T-helper 17 cell (primary cell): ENCODE data around the gene GADD45A. TPM values are rescaled to one million over a fixed set of nuclear protein-coding genes. Genes with fewer than 3 reads are reported as not detected.

Experiments used
- ATAC-seq: fragments of 150-1000 bp; cut with Tn5 transposase; 2 replicates; pipeline ENCODE4 v1.10.0; 2021; ENCODE audit warnings: mild to moderate bottlenecking, moderate library complexity
- DNase-seq, 3 donors: peaks; one replicate each; pipeline versions ENCODE4 v3.0.0 to v3.0.0-alpha.2; 2020 to 2021
- H3K9me3 ChIP-seq: one replicate; pipeline ENCODE4 v1.7.0; 2013; ENCODE audit warnings: low read length, mild to moderate bottlenecking; ENCODE audit not compliant: control insufficient read depth, poor library complexity, severe bottlenecking
- H3K27ac Mint-ChIP-seq: one replicate; pipeline ENCODE4 v1.8.0; 2022; ENCODE audit warnings: mild to moderate bottlenecking, moderate library complexity, mixed read lengths
- H3K27me3 Mint-ChIP-seq: one replicate; pipeline ENCODE4 v1.8.0; 2022; ENCODE audit warnings: mixed read lengths
- H3K36me3 Mint-ChIP-seq: one replicate; pipeline ENCODE4 v1.8.0; 2022; ENCODE audit warnings: low read depth, mixed read lengths
- H3K4me1 Mint-ChIP-seq: one replicate; pipeline ENCODE4 v1.8.0; 2022; ENCODE audit warnings: mild to moderate bottlenecking, mixed read lengths
- H3K4me3 Mint-ChIP-seq: one replicate; pipeline ENCODE4 v1.8.0; 2022; ENCODE audit warnings: mild to moderate bottlenecking, moderate library complexity, mixed read lengths
- total RNA-seq, 4 donors: library from RNA in 2 of 4; stranded (reverse) in 2 of 4; gene quantifications; one replicate each; pipeline ENCODE4 v1.2.3 and lab custom pipeline; 2022 to 2026

GADD45A gene
- total RNA-seq, 2 donors from 2014 or later = 25.4 to 65.6 TPM

GRCh38 chr1:67704351-67704750 is 19.4 kb downstream of the GADD45A start:
- H3K4me1 Mint-ChIP-seq = no peaks in the 10 kb centered on the region
- H3K9me3 ChIP-seq = no peaks in the 10 kb centered on the region
- peaks cover 18% of the 10 kb centered on the region for H3K27me3 Mint-ChIP-seq
- H3K36me3 Mint-ChIP-seq = peaks cover 3% of the 10 kb centered on the region
- ATAC-seq (no peak), DNase-seq (no peak)
- no peak overlapping the region for H3K27ac Mint-ChIP-seq
- H3K4me3 Mint-ChIP-seq = no peak overlapping the region

- Mint-ChIP-seq H3K27ac (no peak overlapping the region), H3K4me1 (peaks cover under 1% of the 10 kb centered on the region), H3K27me3 (peaks cover 15% of the 10 kb centered on the region), H3K4me3 (no peak overlapping the region), H3K36me3 (peaks cover 3% of the 10 kb centered on the region)
- no peak for DNase-seq
- no peaks in the 10 kb centered on the region for H3K9me3 ChIP-seq
- ATAC-seq = no peak
Observed at GRCh38 chr1:67705735-67706453, 20.9 kb downstream of the GADD45A start.

- no peak for DNase-seq
- H3K4me1 Mint-ChIP-seq = peaks cover 5% of the 10 kb centered on the region
- no peak overlapping the region for H3K4me3 Mint-ChIP-seq
- H3K27me3 Mint-ChIP-seq = peaks cover 21% of the 10 kb centered on the region
- H3K9me3 ChIP-seq = no peaks in the 10 kb centered on the region
- H3K27ac Mint-ChIP-seq = no peak overlapping the region
- H3K36me3 Mint-ChIP-seq = no peaks in the 10 kb centered on the region
- ATAC-seq = no peak
Observed at GRCh38 chr1:67708606-67709005, 23.6 kb downstream of the GADD45A start.

GRCh38 chr1:67710417-67710816 is 25.4 kb downstream of the GADD45A start:
- Mint-ChIP-seq H3K36me3 (peaks cover 2% of the 10 kb centered on the region), H3K27ac (peak overlapping the region; percentile 34), H3K4me3 (no peak overlapping the region), H3K4me1 (peaks cover 5% of the 10 kb centered on the region), H3K27me3 (peaks cover 21% of the 10 kb centered on the region)
- DNase-seq = no peak
- ATAC-seq = no peak
- H3K9me3 ChIP-seq = no peaks in the 10 kb centered on the region

- H3K4me3 Mint-ChIP-seq = no peak overlapping the region
- H3K9me3 ChIP-seq = no peaks in the 10 kb centered on the region
- H3K27me3 Mint-ChIP-seq = peaks cover 14% of the 10 kb centered on the region
- ATAC-seq (no peak), DNase-seq (no peak)
- H3K4me1 Mint-ChIP-seq = peaks cover 5% of the 10 kb centered on the region
- peak overlapping the region; percentile 34 for H3K27ac Mint-ChIP-seq
- H3K36me3 Mint-ChIP-seq = peaks cover 2% of the 10 kb centered on the region
Observed at GRCh38 chr1:67711158-67711854, 26.3 kb downstream of the GADD45A start.

GRCh38 chr1:67711855-67712212 is 26.8 kb downstream of the GADD45A start:
- Mint-ChIP-seq H3K4me3 (no peak overlapping the region), H3K27me3 (peaks cover 14% of the 10 kb centered on the region), H3K27ac (no peak overlapping the region), H3K36me3 (peaks cover 2% of the 10 kb centered on the region), H3K4me1 (peaks cover 5% of the 10 kb centered on the region)
- H3K9me3 ChIP-seq = no peaks in the 10 kb centered on the region
- DNase-seq (no peak), ATAC-seq (no peak)

GRCh38 chr1:67713057-67713846 is 28.3 kb downstream of the GADD45A start:
- peaks cover 2% of the 10 kb centered on the region for H3K36me3 Mint-ChIP-seq
- H3K9me3 ChIP-seq = no peaks in the 10 kb centered on the region
- no peak overlapping the region for H3K27ac Mint-ChIP-seq
- H3K27me3 Mint-ChIP-seq = peaks cover 14% of the 10 kb centered on the region
- peaks cover 5% of the 10 kb centered on the region for H3K4me1 Mint-ChIP-seq
- DNase-seq (no peak), ATAC-seq (no peak)
- H3K4me3 Mint-ChIP-seq = no peak overlapping the region

GRCh38 chr1:67715819-67716218 is 30.8 kb downstream of the GADD45A start:
- ATAC-seq = no peak
- Mint-ChIP-seq H3K36me3 (peaks cover 2% of the 10 kb centered on the region), H3K4me1 (peaks cover 5% of the 10 kb centered on the region), H3K4me3 (no peak overlapping the region), H3K27ac (no peak overlapping the region), H3K27me3 (peaks cover 16% of the 10 kb centered on the region)
- H3K9me3 ChIP-seq = no peaks in the 10 kb centered on the region
- DNase-seq = no peak

GRCh38 chr1:67716800-67717199 is 31.8 kb downstream of the GADD45A start:
- ATAC-seq = no peak
- H3K9me3 ChIP-seq = no peaks in the 10 kb centered on the region
- no peak overlapping the region for H3K27ac Mint-ChIP-seq
- H3K4me3 Mint-ChIP-seq = no peak overlapping the region
- H3K4me1 Mint-ChIP-seq = no peaks in the 10 kb centered on the region
- no peak for DNase-seq
- H3K27me3 Mint-ChIP-seq = peaks cover 11% of the 10 kb centered on the region
- H3K36me3 Mint-ChIP-seq = peaks cover 2% of the 10 kb centered on the region

- H3K9me3 ChIP-seq = no peaks in the 10 kb centered on the region
- no peaks in the 10 kb centered on the region for H3K4me1 Mint-ChIP-seq
- H3K4me3 Mint-ChIP-seq = no peak overlapping the region
- H3K27me3 Mint-ChIP-seq = peaks cover 11% of the 10 kb centered on the region
- ATAC-seq (no peak), DNase-seq (no peak)
- H3K36me3 Mint-ChIP-seq = peaks cover 2% of the 10 kb centered on the region
- no peak overlapping the region for H3K27ac Mint-ChIP-seq
Observed at GRCh38 chr1:67717876-67718275, 32.9 kb downstream of the GADD45A start.

- ATAC-seq (no peak), DNase-seq (no peak)
- Mint-ChIP-seq H3K36me3 (peaks cover 1% of the 10 kb centered on the region), H3K4me1 (no peaks in the 10 kb centered on the region), H3K27ac (no peak overlapping the region), H3K27me3 (peaks cover 4% of the 10 kb centered on the region), H3K4me3 (no peak overlapping the region)
- H3K9me3 ChIP-seq = no peaks in the 10 kb centered on the region
Observed at GRCh38 chr1:67719329-67720196, 34.6 kb downstream of the GADD45A start.

- no peak overlapping the region for H3K27ac Mint-ChIP-seq
- H3K36me3 Mint-ChIP-seq = no peaks in the 10 kb centered on the region
- DNase-seq (no peak), ATAC-seq (no peak)
- H3K4me1 Mint-ChIP-seq = no peaks in the 10 kb centered on the region
- H3K27me3 Mint-ChIP-seq = peaks cover 4% of the 10 kb centered on the region
- H3K4me3 Mint-ChIP-seq = no peak overlapping the region
- no peaks in the 10 kb centered on the region for H3K9me3 ChIP-seq
Observed at GRCh38 chr1:67721112-67721511, 36.1 kb downstream of the GADD45A start.
